IMR-90 (cell line): Measurements from ENCODE around the gene ZNF232. TPM values are rescaled to one million over a fixed set of nuclear protein-coding genes. Genes with fewer than 3 reads are reported as not detected.
"Not testable (repeated sequence)": the region's sequence is repeated elsewhere in the genome, so short reads cannot be mapped to it uniquely, and the experiment has no call there.

Experiments used
- ATAC-seq: fragments of 200-7000 bp; cut with Tn5 transposase; 2 replicates; pipeline ENCODE4 v1.9.1; 2020; ENCODE audit warnings: low read depth, mild to moderate bottlenecking, moderate library complexity
- BruUV-seq: library from RNA; stranded (reverse); fragments of 400-500 nt; replicated peaks from 2 replicates; lab custom pipeline; 2021; lab: Mats Ljungman, UMichigan
- CTCF ChIA-PET: fragments of 300-600 bp; formaldehyde crosslinking; extraction: SDS; loops from one replicate; lab custom pipeline; 2021; ENCODE audit warnings: antibody characterized with exemption; lab: Yijun Ruan, JAX
- POLR2A ChIA-PET: fragments of 300-600 bp; sonication (Branson Sonifier 250); formaldehyde crosslinking; loops from one replicate; lab custom pipeline; 2022; ENCODE audit warnings: antibody characterized with exemption; ENCODE audit not compliant: unreplicated experiment; lab: Charles Lee
- DNase-seq: peaks from one replicate; pipeline ENCODE4 v3.0.0; 2013
- H2AFZ ChIP-seq: replicated peaks from 2 replicates; pipeline ENCODE3; 2013; ENCODE audit warnings: low read length, mild to moderate bottlenecking; ENCODE audit not compliant: poor library complexity
- H2AK5ac ChIP-seq: 2 replicates; pipeline ENCODE4 v1.6.1; 2013; ENCODE audit warnings: low read depth, low read length, inconsistent platforms
- H2AK9ac ChIP-seq: replicated peaks from 2 replicates; pipeline ENCODE3; 2013; ENCODE audit warnings: mild to moderate bottlenecking, low read depth, low read length, moderate library complexity; ENCODE audit not compliant: poor library complexity
- H2BK120ac ChIP-seq: 2 replicates; pipeline ENCODE4 v1.6.1; 2013; ENCODE audit warnings: low read depth, low read length, inconsistent platforms
- H2BK15ac ChIP-seq: 3 replicates; pipeline ENCODE4 v1.6.1; 2013; ENCODE audit warnings: low read depth, low read length, inconsistent platforms
- H2BK20ac ChIP-seq: 2 replicates; pipeline ENCODE4 v1.6.1; 2013; ENCODE audit warnings: low read depth, mild to moderate bottlenecking, inconsistent platforms, low read length, moderate library complexity
- H2BK5ac ChIP-seq: 2 replicates; pipeline ENCODE4 v1.6.1; 2013; ENCODE audit warnings: mild to moderate bottlenecking, low read depth, low read length, inconsistent platforms; ENCODE audit not compliant: poor library complexity, severe bottlenecking
- H3K14ac ChIP-seq: replicated peaks from 2 replicates; pipeline ENCODE4 v1.6.1; 2013; ENCODE audit warnings: low read depth, low read length, inconsistent platforms
- H3K18ac ChIP-seq: 2 replicates; pipeline ENCODE4 v1.6.1; 2013; ENCODE audit warnings: low read depth, low read length, control low read depth
- H3K23ac ChIP-seq: 2 replicates; pipeline ENCODE4 v1.6.1; 2013; ENCODE audit warnings: low read depth, low read length, inconsistent platforms
- H3K27ac ChIP-seq: 2 replicates; pipeline ENCODE4 v1.5.1; 2013; ENCODE audit warnings: mild to moderate bottlenecking, control low read depth, low read length; ENCODE audit not compliant: insufficient read depth
- H3K27me3 ChIP-seq: 2 replicates; pipeline ENCODE4 v1.6.1; 2013; ENCODE audit warnings: low read length; ENCODE audit not compliant: control insufficient read depth, insufficient read depth
- H3K36me3 ChIP-seq: 2 replicates; pipeline ENCODE4 v1.6.1; 2013; ENCODE audit warnings: low read length, mixed read lengths; ENCODE audit not compliant: control insufficient read depth, insufficient read depth
- H3K4ac ChIP-seq: 2 replicates; pipeline ENCODE4 v1.6.1; 2013; ENCODE audit warnings: low read depth, low read length, inconsistent platforms
- H3K4me1 ChIP-seq: 2 replicates; pipeline ENCODE4 v1.6.1; 2013; ENCODE audit warnings: low read length, mixed read lengths; ENCODE audit not compliant: control insufficient read depth, insufficient read depth
- H3K4me2 ChIP-seq: 2 replicates; pipeline ENCODE4 v1.6.1; 2013; ENCODE audit warnings: low read depth, mild to moderate bottlenecking, control low read depth, low read length, moderate library complexity
- H3K4me3 ChIP-seq: 2 replicates; pipeline ENCODE4 v1.5.1; 2013; ENCODE audit warnings: low read depth, mild to moderate bottlenecking, control low read depth, low read length, moderate library complexity; ENCODE audit not compliant: insufficient read depth
- H3K56ac ChIP-seq: 2 replicates; pipeline ENCODE4 v1.6.1; 2013; ENCODE audit warnings: low read length, inconsistent platforms; ENCODE audit not compliant: insufficient read depth; ENCODE audit errors: extremely low read depth
- H3K79me1 ChIP-seq, 2 experiments: 2 replicates each; pipeline ENCODE4 v1.6.1; 2013; ENCODE audit warnings: low read length in 2 of 2, inconsistent platforms in 1 of 2, low read depth in 1 of 2
- H3K9ac ChIP-seq: 2 replicates; pipeline ENCODE4 v1.6.1; 2013; ENCODE audit warnings: low read depth, low read length, control low read depth
- H3K9me1 ChIP-seq: 2 replicates; pipeline ENCODE4 v1.6.1; 2013; ENCODE audit warnings: low read length, inconsistent platforms; ENCODE audit not compliant: insufficient read depth
- H3K9me3 ChIP-seq: 2 replicates; pipeline ENCODE4 v1.6.1; 2013; ENCODE audit warnings: low read length; ENCODE audit not compliant: control insufficient read depth, insufficient read depth
- H4K20me1 ChIP-seq: 2 replicates; pipeline ENCODE4 v1.6.1; 2013; ENCODE audit warnings: low read length, inconsistent platforms; ENCODE audit not compliant: insufficient read depth
- H4K5ac ChIP-seq: 2 replicates; pipeline ENCODE4 v1.6.1; 2013; ENCODE audit warnings: mild to moderate bottlenecking, low read depth, low read length, control low read depth
- H4K8ac ChIP-seq, 2 experiments: 2 replicates each; pipeline ENCODE4 v1.6.1; 2013; ENCODE audit warnings: low read depth in 2 of 2, low read length in 2 of 2, control low read depth in 1 of 2, inconsistent platforms in 1 of 2
- H4K91ac ChIP-seq: 2 replicates; pipeline ENCODE4 v1.6.1; 2013; ENCODE audit warnings: low read depth, low read length, inconsistent platforms; ENCODE audit not compliant: insufficient read depth
- WGBS, 2 experiments: methylation state at CpG; one replicate each; pipeline versions ENCODE4 v1.1.5 to v1.1.7; 2013; ENCODE audit warnings: missing lambda C conversion rate in 2 of 2; ENCODE audit not compliant: insufficient read length in 1 of 2; ENCODE audit errors: extremely low coverage in 2 of 2; 5-methylcytosine and 5-hydroxymethylcytosine counted together
- dilution Hi-C: fragments of 300-500 bp; cut with HindIII; formaldehyde crosslinking; loops from one replicate; pipeline ENCODE4 v1.14.3; 2018; ENCODE audit warnings: low sequenced_read_pairs; ENCODE audit not compliant: unreplicated experiment
- in situ Hi-C: fragments of 300-500 bp; cut with MboI; formaldehyde crosslinking; loops from 3 replicates; pipeline ENCODE4 v1.14.3; 2019; ENCODE audit warnings: low sequenced_read_pairs, inconsistent platforms, mixed read lengths
- intact Hi-C: fragments of 100-400 bp; cut with micrococcal nuclease; formaldehyde crosslinking; loops from 2 replicates; pipeline ENCODE4 v1.10.0; 2022
- polyA plus RNA-seq, 3 experiments: library from polyadenylated mRNA; depleted of rRNA; stranded (reverse); fragments of >200 nt; gene quantifications; 2 replicates each; pipeline ENCODE4 v1.2.3, GENCODE V29; 2012; ENCODE audit warnings: low replicate concordance in 1 of 3
- total RNA-seq: library from RNA; depleted of rRNA; stranded (reverse); fragments of >200 nt; gene quantifications from 2 replicates; pipeline ENCODE4 v1.2.3, GENCODE V29; 2012

ZNF232 gene
- total and polyA plus RNA-seq, 2 of the 4 experiments (the other 2 are of a cell fraction): 3.2 to 6.5 TPM

GRCh38 chr17:5124125-5124760 lies 12.6 kb upstream of the ZNF232 start:
- H4K20me1 ChIP-seq, H3K4me3 ChIP-seq, H3K4me2 ChIP-seq, H4K8ac ChIP-seq, intact Hi-C loops, H3K79me1 ChIP-seq, H2BK20ac ChIP-seq, CTCF ChIA-PET, H2AK9ac ChIP-seq, H4K5ac ChIP-seq, in situ Hi-C loops, H2AK5ac ChIP-seq, H3K14ac ChIP-seq, H3K4ac ChIP-seq, H3K18ac ChIP-seq, H2BK120ac ChIP-seq, H3K9me1 ChIP-seq, H3K23ac ChIP-seq, H3K56ac ChIP-seq, POLR2A ChIA-PET, H3K4me1 ChIP-seq, H3K36me3 ChIP-seq, H3K9me3 ChIP-seq, H2AFZ ChIP-seq, H3K9ac ChIP-seq, H2BK5ac ChIP-seq, H2BK15ac ChIP-seq, H4K91ac ChIP-seq, H3K27ac ChIP-seq, ATAC-seq, dilution Hi-C loops, BruUV-seq, DNase-seq: not testable (repeated sequence)
- H3K27me3 ChIP-seq: peaks cover 34% of the 10 kb centered on the region
- WGBS, 2 experiments: 80% methylated on average over 1 of the region's 5 CpGs; no CpG with 5 or more reads in 1 of the 2 experiments
